Right renal pelvis (tissue), 4 donors: Measurements from ENCODE around the gene GGTLC2. TPM values are rescaled to one million over a fixed set of nuclear protein-coding genes. Genes with fewer than 3 reads are reported as not detected.

ENCODE experiments used
- DNase-seq, 4 donors: peaks; one replicate each; pipeline ENCODE4 v3.0.0-alpha.2; 2013; ENCODE audit warnings: low read depth in 4 of 4, low spot score in 3 of 4, missing footprints in 1 of 4
- polyA plus RNA-seq, 4 donors: library from polyadenylated mRNA; unstranded; fragments of 120-200 nt; gene quantifications; one replicate each; pipeline ENCODE4 v1.2.1, GENCODE V29; 2013; ENCODE audit not compliant: insufficient read length in 4 of 4

The GGTLC2 gene
- polyA plus RNA-seq, 4 donors, result 0.18 TPM; not detected in 3

DNA sequence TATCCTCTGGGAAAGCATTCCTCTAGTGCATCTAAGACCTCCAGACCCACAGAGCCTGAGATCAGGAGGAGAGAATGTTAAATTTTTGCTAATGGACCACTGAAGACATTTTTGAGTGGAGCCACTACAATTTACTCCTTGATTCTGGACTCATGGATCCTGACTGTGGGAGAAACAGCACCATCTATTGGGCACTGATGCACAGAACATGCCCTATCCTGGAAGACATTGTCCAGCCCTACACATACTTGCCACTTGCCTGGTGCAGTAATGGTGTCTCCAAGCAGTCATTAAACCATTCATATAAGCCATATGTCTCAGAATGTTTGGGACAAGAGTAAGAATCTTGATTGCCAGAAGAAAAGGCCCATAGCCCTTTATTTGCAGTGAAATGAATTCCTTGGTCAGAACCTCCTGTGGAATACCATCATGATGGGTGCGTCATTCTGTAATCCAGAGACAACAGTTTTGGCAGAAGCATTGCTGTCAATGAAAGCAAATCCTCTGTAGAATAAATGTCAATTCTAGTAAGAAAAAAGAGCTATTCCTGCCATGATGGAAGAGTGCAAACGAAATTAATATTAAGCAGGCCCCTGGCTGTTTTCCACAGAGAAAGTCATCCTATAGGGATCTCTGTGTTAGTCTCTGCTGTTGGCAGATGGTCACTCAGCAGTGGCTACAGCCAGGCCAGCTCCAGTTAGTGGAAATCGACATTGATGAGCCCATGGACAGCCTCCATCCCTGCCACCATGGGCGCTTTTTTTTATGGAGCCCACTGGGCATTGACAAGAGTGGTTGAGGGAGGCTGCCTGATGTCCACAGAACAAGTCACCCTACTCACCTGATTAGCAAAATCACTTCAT is 43.5 kb downstream of the GGTLC2 start:
- peak in 2 of 4 donors; percentile 21 to 38 for DNase-seq

DNA sequence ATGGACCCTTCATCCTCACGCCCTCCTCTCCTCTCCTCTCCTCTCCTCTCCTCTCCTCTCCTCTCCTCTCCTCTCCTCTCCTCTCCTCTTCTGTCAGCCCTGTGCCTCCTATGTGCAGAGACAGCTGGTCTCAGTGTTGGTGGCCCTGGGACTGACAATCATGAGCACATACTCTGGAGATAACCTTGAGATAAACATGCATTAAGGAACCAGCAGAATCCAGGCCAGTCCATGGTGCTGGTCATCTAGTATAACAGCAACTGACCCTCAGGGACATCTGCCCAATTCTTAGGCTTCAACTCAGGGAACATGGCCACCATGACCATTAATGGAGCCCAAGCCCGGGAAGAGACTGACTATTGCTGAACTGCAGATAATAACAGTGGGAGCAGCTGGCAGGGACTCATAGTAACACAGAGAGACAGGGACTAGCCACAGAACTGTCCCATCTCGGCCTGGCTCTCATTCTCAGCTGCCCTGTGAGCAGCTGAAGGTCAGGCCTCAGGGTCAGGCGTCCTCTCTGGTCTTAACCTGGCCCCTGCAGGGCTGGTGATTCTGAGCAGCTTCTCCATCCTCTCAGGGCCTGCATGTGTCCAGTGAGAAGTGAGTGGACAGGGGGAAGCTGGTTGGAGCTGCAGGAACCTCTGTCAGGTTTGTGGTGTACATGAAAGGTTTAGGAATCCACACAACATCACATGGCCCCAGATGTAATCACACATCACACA is 45.4 kb downstream of the GGTLC2 start:
- DNase-seq, result no peak

DNA sequence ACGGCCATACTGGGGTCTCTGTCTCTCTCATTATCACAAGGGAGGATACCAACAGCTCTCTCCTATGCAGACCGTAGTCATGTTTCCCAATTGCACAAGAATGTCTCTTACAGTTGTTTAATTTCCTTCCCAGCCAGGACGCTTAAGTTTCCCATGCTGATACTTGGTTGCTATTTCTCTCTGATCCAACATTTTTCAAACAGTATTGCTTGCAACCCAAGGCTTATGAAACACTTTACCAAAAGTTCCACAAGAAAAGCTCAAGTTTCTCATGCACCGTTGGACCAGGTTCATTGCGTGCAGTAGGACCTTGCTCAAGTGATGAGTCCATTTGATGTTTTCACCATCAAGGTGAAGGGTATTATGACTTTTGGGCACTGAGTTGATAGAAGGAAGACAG is 46.6 kb downstream of the GGTLC2 start:
- DNase-seq, result no peak

DNA sequence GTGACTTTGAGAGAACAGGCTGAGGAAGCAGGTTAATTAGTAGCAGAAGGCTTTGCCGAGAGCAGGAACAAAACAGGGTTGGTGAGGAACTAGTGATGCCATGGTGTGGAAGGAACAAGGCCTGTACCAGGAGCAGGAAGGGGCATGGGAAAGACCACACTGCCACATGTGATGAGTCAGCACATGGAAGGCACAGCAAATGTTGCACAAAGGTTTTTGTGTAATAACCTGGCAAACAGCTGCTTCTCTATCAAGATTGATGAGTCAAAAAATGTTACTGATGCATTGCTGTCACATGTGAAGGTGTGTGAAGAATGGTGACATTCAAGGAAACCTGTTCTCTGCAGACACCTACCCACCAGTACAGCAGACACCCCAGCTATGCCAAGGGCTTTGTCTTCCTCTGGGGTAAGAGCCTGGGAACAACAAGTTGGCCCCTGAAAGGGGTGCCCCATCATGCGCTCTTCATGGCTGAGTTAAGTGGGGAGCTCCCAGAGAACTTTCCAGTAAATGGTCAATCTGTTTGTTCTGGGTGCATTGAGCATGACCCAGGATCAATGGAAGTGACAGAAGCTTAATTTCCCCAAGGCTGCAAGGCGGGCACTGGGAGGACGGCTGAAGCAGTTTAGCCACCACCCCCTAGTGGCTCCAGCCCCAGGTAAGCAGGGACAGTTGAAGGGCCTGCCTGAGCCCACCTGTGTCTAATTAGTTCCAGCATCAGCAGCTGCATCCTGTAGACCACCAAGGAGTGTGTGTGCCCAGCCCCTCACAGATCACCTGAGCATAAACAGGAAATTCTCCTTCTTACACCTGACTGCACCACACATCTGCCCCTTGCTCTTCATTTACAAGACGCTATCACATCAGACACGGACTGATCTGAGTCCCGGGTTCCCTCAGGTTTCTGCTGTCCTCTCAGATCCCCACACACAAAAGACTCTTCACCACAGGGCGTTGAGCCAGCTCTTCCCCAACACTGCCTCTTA is 47.6 kb downstream of the GGTLC2 start:
- DNase-seq, result no peak

DNA sequence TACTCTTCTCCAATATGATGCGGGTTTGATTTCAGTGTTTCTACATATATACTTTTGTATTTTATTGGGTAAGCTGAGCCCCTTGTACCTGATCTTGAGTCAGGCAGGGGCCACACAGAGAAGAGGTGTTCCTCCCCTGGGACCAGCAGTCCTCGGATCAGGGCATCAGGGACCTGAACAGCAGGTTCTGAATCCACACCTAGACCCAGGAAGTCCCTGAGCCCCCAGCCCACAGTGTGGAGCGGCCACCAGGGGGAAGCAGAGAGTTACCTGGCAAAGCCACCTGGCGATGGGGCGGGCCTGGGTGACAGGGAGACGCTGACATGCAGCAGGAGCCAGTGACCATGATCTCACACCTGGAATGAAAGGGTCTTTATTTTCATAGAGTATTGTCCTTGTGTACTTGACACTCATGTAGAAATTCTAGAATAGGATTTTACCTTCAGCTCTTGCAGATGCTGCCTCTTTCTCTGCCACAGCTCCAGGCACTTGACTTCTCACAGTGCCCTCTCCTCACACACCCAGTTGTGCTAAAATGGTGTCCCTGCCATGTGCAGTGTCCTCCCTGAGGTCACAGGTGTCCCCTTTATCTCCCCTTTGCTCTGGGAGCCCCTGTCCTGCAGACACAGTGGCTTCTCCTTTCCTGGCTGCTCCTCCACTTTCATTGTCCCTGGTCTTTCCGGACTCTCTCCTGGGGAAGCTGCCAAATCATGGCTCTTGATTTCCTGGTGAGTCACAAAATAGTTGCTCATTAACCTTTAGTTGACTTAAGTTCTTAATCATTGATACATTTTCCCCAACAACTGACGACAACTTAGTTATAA is 48.5 kb downstream of the GGTLC2 start:
- DNase-seq, result peak in 2 of 4 donors; percentile 27 to 35

DNA sequence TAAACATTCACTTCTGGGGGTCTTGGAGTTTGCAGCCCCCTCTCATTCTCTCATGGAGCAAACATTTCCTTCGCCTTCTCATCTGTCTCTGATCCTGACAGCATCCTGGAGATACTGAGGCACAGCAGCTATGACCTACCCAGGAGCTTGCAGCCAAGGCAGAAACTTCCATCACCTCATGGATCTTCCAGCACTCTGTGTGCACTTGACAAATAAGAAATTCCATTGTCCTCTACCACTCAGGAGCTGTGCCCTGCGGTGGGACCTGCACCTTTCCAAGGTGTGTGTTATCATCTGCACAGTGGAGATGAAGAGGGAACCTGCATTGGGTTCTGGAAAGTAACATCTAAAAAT is 49.1 kb downstream of the GGTLC2 start:
- no peak for DNase-seq

DNA sequence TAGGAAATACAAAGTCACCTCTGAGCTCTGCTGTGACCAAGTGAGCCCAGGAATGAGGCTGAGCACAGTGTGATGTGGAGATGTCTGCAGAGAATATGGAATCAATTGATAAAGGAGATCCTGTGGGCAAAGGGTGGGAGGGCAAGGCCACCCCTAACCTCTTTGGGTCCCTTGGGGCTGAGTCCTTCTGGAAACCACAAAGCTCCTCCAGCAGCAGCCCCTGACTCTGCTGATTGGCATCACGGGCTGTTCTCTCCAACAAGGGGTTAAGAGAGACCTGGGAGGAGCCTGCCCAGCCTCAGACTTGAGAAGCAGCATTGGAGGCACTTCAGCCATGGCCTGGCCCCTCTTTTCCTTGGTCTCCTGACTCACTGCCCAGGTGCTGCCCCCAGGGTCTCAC is 49.7 kb downstream of the GGTLC2 start:
- DNase-seq, result no peak

DNA sequence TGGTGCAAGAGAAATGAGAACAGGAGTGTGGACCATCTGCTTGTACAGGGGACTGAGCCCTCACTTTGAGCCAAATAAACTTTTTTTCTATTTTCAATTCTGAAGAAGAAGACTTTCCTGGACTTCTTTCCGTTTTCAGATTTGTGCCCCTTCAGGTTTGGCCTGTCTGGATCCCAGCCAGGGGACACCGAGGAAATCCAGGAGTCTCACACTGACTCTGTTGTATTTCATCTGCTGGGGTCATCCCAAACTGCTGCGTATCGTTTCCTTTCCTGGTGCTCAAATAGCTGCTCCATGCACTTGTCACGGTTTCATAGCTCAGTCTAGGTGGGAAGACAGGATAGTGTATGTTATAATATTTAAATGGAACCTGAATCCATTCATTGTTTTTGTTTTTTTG is 51.7 kb downstream of the GGTLC2 start:
- no peak for DNase-seq

Other genes with a start within 250 kb of the GGTLC2 start
- 1 to 10 TPM; 4.2 to 4.8 (median 4.6) TPM for gene ZNF280B, start 135.9 kb upstream of the GGTLC2 start, polyA plus RNA-seq
- gene ZNF280A, start 124.3 kb upstream of the GGTLC2 start, polyA plus RNA-seq, result not detected
- gene PRAME, start 85.3 kb upstream of the GGTLC2 start, polyA plus RNA-seq, result 1 to 10 TPM in 3 of 4 donors, under 1 TPM in 1; 0.54 to 1.5 (median 1.3) TPM
- gene IGLL5, start 243.2 kb downstream of the GGTLC2 start, polyA plus RNA-seq, result under 1 TPM in 2 of 4 donors, not detected in 2; 0.16 to 0.44 TPM